ENCODE data around the gene NARF.

GRCh38 chr17:82483204-82483660 is 24.7 kb downstream of the NARF start:
- TF ChIP-seq REST (IDR thresholded peaks at IDR 0.05), result no peak
- no peak for TF ChIP-seq NR3C1 (IDR thresholded peaks at IDR 0.05)
- TF ChIP-seq, protein P1, sequence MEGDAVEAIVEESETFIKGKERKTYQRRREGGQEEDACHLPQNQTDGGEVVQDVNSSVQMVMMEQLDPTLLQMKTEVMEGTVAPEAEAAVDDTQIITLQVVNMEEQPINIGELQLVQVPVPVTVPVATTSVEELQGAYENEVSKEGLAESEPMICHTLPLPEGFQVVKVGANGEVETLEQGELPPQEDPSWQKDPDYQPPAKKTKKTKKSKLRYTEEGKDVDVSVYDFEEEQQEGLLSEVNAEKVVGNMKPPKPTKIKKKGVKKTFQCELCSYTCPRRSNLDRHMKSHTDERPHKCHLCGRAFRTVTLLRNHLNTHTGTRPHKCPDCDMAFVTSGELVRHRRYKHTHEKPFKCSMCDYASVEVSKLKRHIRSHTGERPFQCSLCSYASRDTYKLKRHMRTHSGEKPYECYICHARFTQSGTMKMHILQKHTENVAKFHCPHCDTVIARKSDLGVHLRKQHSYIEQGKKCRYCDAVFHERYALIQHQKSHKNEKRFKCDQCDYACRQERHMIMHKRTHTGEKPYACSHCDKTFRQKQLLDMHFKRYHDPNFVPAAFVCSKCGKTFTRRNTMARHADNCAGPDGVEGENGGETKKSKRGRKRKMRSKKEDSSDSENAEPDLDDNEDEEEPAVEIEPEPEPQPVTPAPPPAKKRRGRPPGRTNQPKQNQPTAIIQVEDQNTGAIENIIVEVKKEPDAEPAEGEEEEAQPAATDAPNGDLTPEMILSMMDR (IDR thresholded peaks at IDR 0.05), result no peak
